Endometrium (tissue), 2 donors: ENCODE data around the gene MPDZ.

ENCODE experiments used
- FAIRE-seq: peaks from 2 replicates; lab custom pipeline; 2012; peaks lifted over from hg19 to GRCh38; lab: Jason Lieb, UNC
- donor health status: control.
- donor health status: control.

MPDZ gene

GRCh38 chr9:13279284-13280141, at the start of gene MPDZ:
TSS of gene MPDZ (minus strand) at chr9:13279692. CDS start at chr9:13250315, 29,377 bp downstream.
- no peak for FAIRE-seq

GRCh38 chr9:13324988-13325387, 45.5 kb upstream of the MPDZ start:
- no peak for FAIRE-seq

GRCh38 chr9:13322828-13323550, 43.5 kb upstream of the MPDZ start:
- FAIRE-seq = no peak

GRCh38 chr9:13318027-13318426, 38.5 kb upstream of the MPDZ start:
- no peak for FAIRE-seq

GRCh38 chr9:13296972-13297371, 17.5 kb upstream of the MPDZ start:
- FAIRE-seq = no peak

GRCh38 chr9:13295556-13295955, 16.1 kb upstream of the MPDZ start:
- FAIRE-seq = no peak

- no peak for FAIRE-seq
Observed at GRCh38 chr9:13292782-13293181, 13.3 kb upstream of the MPDZ start.

- no peak for FAIRE-seq
Observed at GRCh38 chr9:13292158-13292557, 12.7 kb upstream of the MPDZ start.

GRCh38 chr9:13291718-13292117, 12.2 kb upstream of the MPDZ start:
- no peak for FAIRE-seq

- FAIRE-seq = no peak
Observed at GRCh38 chr9:13284011-13284410, 4.5 kb upstream of the MPDZ start.

GRCh38 chr9:13282998-13283397, 3.5 kb upstream of the MPDZ start:
- no peak for FAIRE-seq

- FAIRE-seq = peak; percentile 76
Observed at GRCh38 chr9:13281356-13282016, 2.0 kb upstream of the MPDZ start.

GRCh38 chr9:13278368-13279246, 885 bp downstream of the MPDZ start:
- no peak for FAIRE-seq

GRCh38 chr9:13278023-13278367, 1.5 kb downstream of the MPDZ start:
- FAIRE-seq = no peak

GRCh38 chr9:13274886-13275641, 4.4 kb downstream of the MPDZ start:
- no peak for FAIRE-seq

- FAIRE-seq = no peak
Observed at GRCh38 chr9:13270734-13271133, 8.8 kb downstream of the MPDZ start.

- no peak for FAIRE-seq
Observed at GRCh38 chr9:13269589-13270452, 9.7 kb downstream of the MPDZ start.

GRCh38 chr9:13268469-13268868, 11.0 kb downstream of the MPDZ start:
- no peak for FAIRE-seq

- no peak for FAIRE-seq
Observed at GRCh38 chr9:13267743-13268142, 11.7 kb downstream of the MPDZ start.

- no peak for FAIRE-seq
Observed at GRCh38 chr9:13266167-13266566, 13.3 kb downstream of the MPDZ start.
